NT2/D1 (cell line): Measurements from ENCODE around the gene NTM.

Experiments
- SUZ12 ChIP-seq: IDR thresholded peaks from 2 replicates; pipeline ENCODE4 v1.6.1; 2011; ENCODE audit not compliant: insufficient read length, insufficient read depth; ENCODE audit errors: extremely low read depth
- YY1 ChIP-seq: IDR thresholded peaks from 2 replicates; pipeline ENCODE4 v1.6.1; 2011; ENCODE audit not compliant: insufficient read length, insufficient read depth
- ZNF274 ChIP-seq: IDR thresholded peaks from 2 replicates; pipeline ENCODE4 v1.6.1; 2011; ENCODE audit warnings: mild to moderate bottlenecking, low read depth, low read length

- TF ChIP-seq ZNF274 (no peak), YY1 (no peak), SUZ12 (no peak)
These were observed 163.6 kb downstream of the NTM start for GRCh38 chr11:131533998-131534397.
